Hepatocyte (in vitro differentiated cells): ENCODE data around the gene CKAP2. TPM values are rescaled to one million over a fixed set of nuclear protein-coding genes. Genes with fewer than 3 reads are reported as not detected.
A peak's percentile ranks its signal among the peaks of the same experiment; 100 is the strongest.

ENCODE experiments used
- DNase-seq: peaks from one replicate; pipeline ENCODE4 v3.0.0-alpha.2; 2016; ENCODE audit warnings: low spot score
- H2AFZ ChIP-seq: fragments of 200-600 bp; sonication (generic); 2 replicates; pipeline ENCODE4 v1.6.0; 2016; ENCODE audit warnings: antibody characterized with exemption, mild to moderate bottlenecking
- H3K27ac ChIP-seq: fragments of 200-600 bp; sonication (generic); 2 replicates; pipeline ENCODE4 v1.5.1; 2016; ENCODE audit warnings: mild to moderate bottlenecking
- H3K27me3 ChIP-seq: fragments of 200-600 bp; sonication (generic); 2 replicates; pipeline ENCODE4 v1.6.1; 2016
- H3K36me3 ChIP-seq: fragments of 200-600 bp; sonication (generic); replicated peaks from 2 replicates; pipeline ENCODE4 v1.5.1; 2016; ENCODE audit warnings: low read depth; ENCODE audit not compliant: insufficient read depth
- H3K4me1 ChIP-seq: fragments of 200-600 bp; sonication (generic); 2 replicates; pipeline ENCODE4 v1.5.1; 2016; ENCODE audit warnings: mild to moderate bottlenecking, moderate library complexity; ENCODE audit not compliant: insufficient read depth
- H3K4me2 ChIP-seq: fragments of 200-600 bp; sonication (generic); 2 replicates; pipeline ENCODE4 v1.6.0; 2016
- H3K4me3 ChIP-seq: fragments of 200-600 bp; sonication (generic); 2 replicates; pipeline ENCODE4 v1.5.1; 2016; ENCODE audit warnings: mild to moderate bottlenecking
- H3K79me2 ChIP-seq: fragments of 200-600 bp; sonication (generic); 2 replicates; pipeline ENCODE4 v1.6.0; 2017; ENCODE audit warnings: mild to moderate bottlenecking
- H3K9me2 ChIP-seq: fragments of 200-600 bp; sonication (generic); replicated peaks from 2 replicates; pipeline ENCODE4 v1.6.0; 2017; ENCODE audit warnings: mild to moderate bottlenecking; ENCODE audit not compliant: insufficient read depth
- H3K9me3 ChIP-seq: fragments of 200-600 bp; sonication (generic); 2 replicates; pipeline ENCODE4 v1.5.1; 2016; ENCODE audit warnings: low read depth, mild to moderate bottlenecking
- H4K20me1 ChIP-seq: fragments of 200-600 bp; sonication (generic); 2 replicates; pipeline ENCODE4 v1.6.0; 2016; ENCODE audit warnings: mild to moderate bottlenecking; ENCODE audit not compliant: insufficient read depth, poor library complexity, severe bottlenecking
- EZH2 ChIP-seq: fragments of 200-600 bp; sonication (generic); IDR thresholded peaks from 2 replicates; pipeline ENCODE4 v1.6.1; 2016; ENCODE audit warnings: antibody characterized with exemption, mild to moderate bottlenecking, borderline replicate concordance
- EZH2phosphoT487 ChIP-seq: fragments of 200-600 bp; sonication (generic); IDR thresholded peaks from one replicate; pipeline ENCODE4 v1.6.1; 2018; ENCODE audit warnings: antibody characterized with exemption, mild to moderate bottlenecking, low read depth, moderate library complexity; ENCODE audit not compliant: unreplicated experiment, severe bottlenecking
- WGBS: methylation state at CpG from one replicate; pipeline ENCODE4 v1.1.6; 2016; ENCODE audit warnings: low lambda C conversion rate; ENCODE audit errors: missing lambda C conversion rate; 5-methylcytosine and 5-hydroxymethylcytosine counted together
- polyA plus RNA-seq: library from polyadenylated mRNA; unstranded; fragments of >200 nt; fragmentation: Nextera tagmentation; extraction: Ambion mirVana; gene quantifications from 2 replicates; pipeline ENCODE4 v1.2.1, GENCODE V29; 2016
- total RNA-seq: library from RNA; depleted of rRNA; stranded (reverse); fragments of >200 nt; gene quantifications from 2 replicates; pipeline ENCODE4 v1.2.3, GENCODE V29; 2014
- TF ChIP-seq, protein P1 (sequence below): fragments of 200-600 bp; sonication (generic); IDR thresholded peaks from 2 replicates; pipeline ENCODE4 v1.5.1; 2016; ENCODE audit warnings: antibody characterized with exemption, mild to moderate bottlenecking; ENCODE audit not compliant: poor library complexity

Gene CKAP2
- total and polyA plus RNA-seq, 2 experiments from 2014 or later = 15.3 to 20.7 TPM

DNA sequence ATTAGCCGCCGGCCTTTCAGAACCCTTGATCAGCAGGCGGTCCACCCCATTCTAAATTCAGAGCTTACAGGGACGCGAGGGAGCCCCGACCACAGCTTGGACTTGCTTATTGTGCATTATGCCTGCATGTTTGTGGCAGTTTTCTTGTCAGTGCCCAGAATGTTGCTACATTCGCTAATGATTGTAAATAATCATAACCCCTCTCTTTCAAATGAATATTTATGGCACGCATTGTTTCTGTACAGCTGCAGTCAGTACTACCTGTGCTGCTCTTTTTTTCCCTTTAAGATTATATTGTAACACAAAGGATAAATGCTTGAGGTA, 4.5 kb upstream of the CKAP2 start:
- 10% methylated on average over 8 of the region's 8 CpGs for WGBS
- Histone ChIP-seq H3K27me3 (no peaks in the 10 kb centered on the region), H3K27ac (no peak overlapping the region), H3K4me1 (peaks cover 14% of the 10 kb centered on the region), H3K4me2 (peak overlapping the region; percentile 79), H2AFZ (no peak overlapping the region), H3K4me3 (no peak overlapping the region), H3K9me2 (no peaks in the 10 kb centered on the region), H4K20me1 (peaks cover 24% of the 10 kb centered on the region), H3K79me2 (peaks cover 41% of the 10 kb centered on the region), H3K9me3 (no peaks in the 10 kb centered on the region), H3K36me3 (no peaks in the 10 kb centered on the region)
- TF ChIP-seq, protein P1, sequence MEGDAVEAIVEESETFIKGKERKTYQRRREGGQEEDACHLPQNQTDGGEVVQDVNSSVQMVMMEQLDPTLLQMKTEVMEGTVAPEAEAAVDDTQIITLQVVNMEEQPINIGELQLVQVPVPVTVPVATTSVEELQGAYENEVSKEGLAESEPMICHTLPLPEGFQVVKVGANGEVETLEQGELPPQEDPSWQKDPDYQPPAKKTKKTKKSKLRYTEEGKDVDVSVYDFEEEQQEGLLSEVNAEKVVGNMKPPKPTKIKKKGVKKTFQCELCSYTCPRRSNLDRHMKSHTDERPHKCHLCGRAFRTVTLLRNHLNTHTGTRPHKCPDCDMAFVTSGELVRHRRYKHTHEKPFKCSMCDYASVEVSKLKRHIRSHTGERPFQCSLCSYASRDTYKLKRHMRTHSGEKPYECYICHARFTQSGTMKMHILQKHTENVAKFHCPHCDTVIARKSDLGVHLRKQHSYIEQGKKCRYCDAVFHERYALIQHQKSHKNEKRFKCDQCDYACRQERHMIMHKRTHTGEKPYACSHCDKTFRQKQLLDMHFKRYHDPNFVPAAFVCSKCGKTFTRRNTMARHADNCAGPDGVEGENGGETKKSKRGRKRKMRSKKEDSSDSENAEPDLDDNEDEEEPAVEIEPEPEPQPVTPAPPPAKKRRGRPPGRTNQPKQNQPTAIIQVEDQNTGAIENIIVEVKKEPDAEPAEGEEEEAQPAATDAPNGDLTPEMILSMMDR = no peak
- no peak for DNase-seq

DNA sequence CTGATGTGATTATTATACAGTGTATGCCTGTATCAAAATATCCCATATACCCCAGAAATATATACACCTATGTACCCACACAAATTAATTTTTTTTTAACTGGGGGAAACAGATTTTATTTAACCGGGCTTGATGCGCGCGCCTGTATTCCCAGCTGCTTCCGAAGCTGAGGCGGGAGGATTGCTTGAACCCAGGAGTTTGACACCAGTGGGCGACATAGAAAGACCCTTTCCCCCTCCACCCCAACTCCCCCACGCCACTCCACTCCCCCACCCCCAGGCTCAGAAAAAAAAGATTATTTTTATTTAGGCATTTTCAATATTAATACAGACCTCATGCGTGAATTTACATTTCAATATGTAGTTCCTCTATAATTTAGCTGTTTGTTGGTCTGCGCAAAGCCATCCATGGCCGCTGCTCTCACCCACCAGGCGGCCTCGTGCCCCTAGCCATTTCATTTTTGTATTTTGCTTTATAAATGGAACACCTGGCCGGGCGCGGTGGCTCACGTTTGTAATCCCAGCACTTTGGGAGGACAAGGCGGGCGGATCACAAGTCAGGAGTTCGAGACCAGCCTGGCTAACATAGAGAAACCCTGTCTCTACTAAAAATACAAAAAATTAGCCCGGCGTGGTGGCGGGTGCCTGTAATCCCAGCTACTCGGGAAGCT, 4.0 kb upstream of the CKAP2 start:
- Histone ChIP-seq H3K4me1 (peaks cover 14% of the 10 kb centered on the region), H3K27me3 (no peaks in the 10 kb centered on the region), H4K20me1 (peaks cover 24% of the 10 kb centered on the region), H2AFZ (no peak overlapping the region), H3K9me2 (no peaks in the 10 kb centered on the region), H3K4me2 (peak overlapping the region; percentile 79), H3K4me3 (no peak overlapping the region), H3K36me3 (no peaks in the 10 kb centered on the region), H3K9me3 (no peaks in the 10 kb centered on the region), H3K79me2 (peaks cover 38% of the 10 kb centered on the region), H3K27ac (no peak overlapping the region)
- DNase-seq = no peak
- WGBS = 93% methylated on average over 21 of the region's 24 CpGs
- TF ChIP-seq EZH2 (no peak), EZH2phosphoT487 (no peak)
- TF ChIP-seq, protein P1 = no peak

GRCh38 chr13:52452470-52452869, 2.8 kb upstream of the CKAP2 start:
- Histone ChIP-seq H3K27ac (no peak overlapping the region), H3K9me2 (no peaks in the 10 kb centered on the region), H3K4me1 (peaks cover 14% of the 10 kb centered on the region), H3K36me3 (no peaks in the 10 kb centered on the region), H3K27me3 (no peaks in the 10 kb centered on the region), H3K4me2 (no peak overlapping the region), H4K20me1 (peaks cover 18% of the 10 kb centered on the region), H3K79me2 (peaks cover 38% of the 10 kb centered on the region), H3K4me3 (no peak overlapping the region), H2AFZ (no peak overlapping the region), H3K9me3 (no peaks in the 10 kb centered on the region)
- no peak for DNase-seq
- TF ChIP-seq, protein P1 = no peak
- no peak for TF ChIP-seq EZH2phosphoT487
- no peak for TF ChIP-seq EZH2
- WGBS = 77% methylated on average over 2 of the region's 2 CpGs

GRCh38 chr13:52454459-52454819, 839 bp upstream of the CKAP2 start:
- H2AFZ ChIP-seq = peak overlapping the region; percentile 94
- peak overlapping the region; percentile 91 for H3K27ac ChIP-seq
- no peaks in the 10 kb centered on the region for H3K9me2 ChIP-seq
- peak overlapping the region; percentile 82 for H3K4me2 ChIP-seq
- H4K20me1 ChIP-seq = peaks cover under 1% of the 10 kb centered on the region
- H3K4me1 ChIP-seq = no peaks in the 10 kb centered on the region
- TF ChIP-seq EZH2phosphoT487 (no peak), EZH2 (no peak)
- TF ChIP-seq, protein P1 = no peak
- no peaks in the 10 kb centered on the region for H3K27me3 ChIP-seq
- DNase-seq = peak; percentile 29
- no peaks in the 10 kb centered on the region for H3K36me3 ChIP-seq
- peaks cover 36% of the 10 kb centered on the region for H3K79me2 ChIP-seq
- no peaks in the 10 kb centered on the region for H3K9me3 ChIP-seq
- WGBS = 22% methylated on average over 8 of the region's 8 CpGs
- H3K4me3 ChIP-seq = peak overlapping the region; percentile 85
